Measurements from ENCODE around the gene CDC20B. TPM values are rescaled to one million over a fixed set of nuclear protein-coding genes. Genes with fewer than 3 reads are reported as not detected.
A peak's percentile ranks its signal among the peaks of the same experiment; 100 is the strongest.

CDC20B gene
- polyA plus RNA-seq, 1 of the 3 experiments (the other 2 are of a cell fraction), result 0.03 TPM

- no peaks in the 10 kb centered on the region for H3K9me2 ChIP-seq
- no peak for TF ChIP-seq RAD21 (IDR thresholded peaks at IDR 0.05; ENCODE audit: low read length)
- TF ChIP-seq MEF2A (IDR thresholded peaks at IDR 0.05; ENCODE audit: borderline replicate concordance, low read depth), result no peak
- TF ChIP-seq, protein P1, sequence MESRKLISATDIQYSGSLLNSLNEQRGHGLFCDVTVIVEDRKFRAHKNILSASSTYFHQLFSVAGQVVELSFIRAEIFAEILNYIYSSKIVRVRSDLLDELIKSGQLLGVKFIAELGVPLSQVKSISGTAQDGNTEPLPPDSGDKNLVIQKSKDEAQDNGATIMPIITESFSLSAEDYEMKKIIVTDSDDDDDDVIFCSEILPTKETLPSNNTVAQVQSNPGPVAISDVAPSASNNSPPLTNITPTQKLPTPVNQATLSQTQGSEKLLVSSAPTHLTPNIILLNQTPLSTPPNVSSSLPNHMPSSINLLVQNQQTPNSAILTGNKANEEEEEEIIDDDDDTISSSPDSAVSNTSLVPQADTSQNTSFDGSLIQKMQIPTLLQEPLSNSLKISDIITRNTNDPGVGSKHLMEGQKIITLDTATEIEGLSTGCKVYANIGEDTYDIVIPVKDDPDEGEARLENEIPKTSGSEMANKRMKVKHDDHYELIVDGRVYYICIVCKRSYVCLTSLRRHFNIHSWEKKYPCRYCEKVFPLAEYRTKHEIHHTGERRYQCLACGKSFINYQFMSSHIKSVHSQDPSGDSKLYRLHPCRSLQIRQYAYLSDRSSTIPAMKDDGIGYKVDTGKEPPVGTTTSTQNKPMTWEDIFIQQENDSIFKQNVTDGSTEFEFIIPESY (IDR thresholded peaks at IDR 0.05; ENCODE audit: borderline replicate concordance, low read depth), result no peak
- TF ChIP-seq CTCF (IDR thresholded peaks at IDR 0.05), result no peak
- no peak for TF ChIP-seq CHD2 (IDR thresholded peaks at IDR 0.05; ENCODE audit: low read length, partially characterized antibody)
- no peak for TF ChIP-seq RFX5 (IDR thresholded peaks at IDR 0.05; ENCODE audit: low read length)
- TF ChIP-seq EP300 (IDR thresholded peaks at IDR 0.05; ENCODE audit: borderline replicate concordance in 1 of 2, low read depth in 1 of 2, low read length in 1 of 2), result no peak
- no peak for TF ChIP-seq MXI1 (IDR thresholded peaks at IDR 0.05; ENCODE audit: low read depth, low read length)
- no peak for TF ChIP-seq TEAD4 (IDR thresholded peaks at IDR 0.05; ENCODE audit: borderline replicate concordance, insufficient read depth)
- no peak for TF ChIP-seq SMC3 (IDR thresholded peaks at IDR 0.05; ENCODE audit: low read depth, low read length)
- TF ChIP-seq ELF1 (IDR thresholded peaks at IDR 0.05), result no peak
- TF ChIP-seq RXRA (IDR thresholded peaks at IDR 0.05; ENCODE audit: borderline replicate concordance, low read depth), result no peak
- no peak for TF ChIP-seq SIN3A (IDR thresholded peaks at IDR 0.05; ENCODE audit: borderline replicate concordance, low read depth, low read length)
- TF ChIP-seq PBX3 (IDR thresholded peaks at IDR 0.05), result no peak
- no peak for TF ChIP-seq YY1 (IDR thresholded peaks at IDR 0.05; ENCODE audit: low read depth)
- no peak for TF ChIP-seq FOXM1 (IDR thresholded peaks at IDR 0.05; ENCODE audit: low read depth)
- TF ChIP-seq TAF1 (IDR thresholded peaks at IDR 0.05; ENCODE audit: borderline replicate concordance, low read depth, low read length), result no peak
- TF ChIP-seq REST (IDR thresholded peaks at IDR 0.05; ENCODE audit: low read depth, low read length), result no peak
- TF ChIP-seq, protein P2, sequence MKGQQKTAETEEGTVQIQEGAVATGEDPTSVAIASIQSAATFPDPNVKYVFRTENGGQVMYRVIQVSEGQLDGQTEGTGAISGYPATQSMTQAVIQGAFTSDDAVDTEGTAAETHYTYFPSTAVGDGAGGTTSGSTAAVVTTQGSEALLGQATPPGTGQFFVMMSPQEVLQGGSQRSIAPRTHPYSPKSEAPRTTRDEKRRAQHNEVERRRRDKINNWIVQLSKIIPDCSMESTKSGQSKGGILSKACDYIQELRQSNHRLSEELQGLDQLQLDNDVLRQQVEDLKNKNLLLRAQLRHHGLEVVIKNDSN (IDR thresholded peaks at IDR 0.05; ENCODE audit: borderline replicate concordance, low read depth), result no peak
- no peak overlapping the region for H3K27ac ChIP-seq (ENCODE audit: low read depth in 2 of 2, low read length in 1 of 2)
- H3K36me3 ChIP-seq (replicated peaks in 1 of 2; ENCODE audit: control insufficient read depth in 1 of 2, insufficient read depth in 2 of 2, low read length in 1 of 2), result no peaks in the 10 kb centered on the region
- H3K9ac ChIP-seq, result no peak overlapping the region
- H3K4me1 ChIP-seq (ENCODE audit: control insufficient read depth in 1 of 2, insufficient read depth in 2 of 2, low read depth in 1 of 2, low read length in 1 of 2), result peaks cover 3 to 13% of the 10 kb centered on the region in 2 experiments; a peak in 3 of 4 replicates
- WGBS (ENCODE audit: low lambda C conversion rate), result 2% methylated on average over 41 of the region's 44 CpGs
- peak; percentile 71 for DNase-seq
- CTCF ChIA-PET, result interaction anchor here (0.8 to 2.1 kb wide), 3 partner anchors 17 to 56 kb away, joined by 3 to 6 read pairs (median 3); partner anchors contain the start of gene GPX8
- peaks cover 73% of the 10 kb centered on the region for H3K27me3 ChIP-seq (ENCODE audit: insufficient read depth)
- H4K20me1 ChIP-seq (ENCODE audit: insufficient read depth), result no peaks in the 10 kb centered on the region; the same call in 1 of the 2 replicates
- peak overlapping the region in 1 of 2 experiments; percentile 46; a peak in 1 of 4 replicates for H3K4me3 ChIP-seq (ENCODE audit: low read depth in 2 of 2, low read length in 1 of 2)
- peak overlapping the region; percentile 53; the same call in 1 of the 2 replicates for H2AFZ ChIP-seq (ENCODE audit: low read depth)
- H3K79me2 ChIP-seq (ENCODE audit: insufficient read depth), result no peaks in the 10 kb centered on the region
- H3F3A ChIP-seq (replicated peaks; ENCODE audit: insufficient read depth), result peaks cover 14% of the 10 kb centered on the region
- POLR2A ChIA-PET, result no interaction called here
- H3K4me2 ChIP-seq, result peak overlapping the region; percentile 82
- no peaks in the 10 kb centered on the region for H3K9me3 ChIP-seq
These were observed 3.3 kb upstream of the CDC20B start for GRCh38 chr5:55176176-55176818.

Data from SK-N-SH (cell line).